Urothelium cell line (cell line): Measurements from ENCODE around the gene ESPN.

Experiments used
- DNase-seq: peaks from one replicate; pipeline ENCODE4 v3.0.0; 2011; ENCODE audit warnings: low spot score, mixed read lengths
- FAIRE-seq: peaks from 2 replicates; lab custom pipeline; 2011; peaks lifted over from hg19 to GRCh38; lab: Jason Lieb, UNC

ESPN gene

DNA sequence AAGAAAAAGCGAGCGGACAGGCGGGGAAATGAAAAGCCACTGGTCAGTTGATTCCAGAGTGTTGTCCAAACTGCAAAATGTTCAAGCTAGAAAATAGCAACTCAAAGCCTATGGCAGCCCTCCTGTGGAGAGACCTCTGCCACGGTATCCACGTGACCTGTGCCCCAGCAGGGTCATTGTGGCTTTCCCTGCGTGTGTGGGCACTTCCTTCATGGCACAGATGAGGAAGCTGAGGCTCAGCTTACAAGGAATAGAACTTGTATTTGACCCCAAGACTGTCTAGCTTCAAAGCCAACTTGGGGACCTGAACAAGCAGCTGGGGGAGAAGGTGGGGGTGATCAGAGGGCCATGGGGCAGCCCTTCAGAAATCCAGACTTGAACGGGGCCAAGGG lies 82.5 kb downstream of the ESPN start:
- DNase-seq (no peak), FAIRE-seq (no peak)

- no peak for DNase-seq
- FAIRE-seq: no peak
Observed at GRCh38 chr1:6507461-6507911, 82.9 kb downstream of the ESPN start.

- FAIRE-seq: no peak
- DNase-seq: no peak
Observed at GRCh38 chr1:6508154-6508815, 83.7 kb downstream of the ESPN start.

GRCh38 chr1:6508816-6509189 lies 84.2 kb downstream of the ESPN start:
- no peak for FAIRE-seq
- DNase-seq: no peak

DNA sequence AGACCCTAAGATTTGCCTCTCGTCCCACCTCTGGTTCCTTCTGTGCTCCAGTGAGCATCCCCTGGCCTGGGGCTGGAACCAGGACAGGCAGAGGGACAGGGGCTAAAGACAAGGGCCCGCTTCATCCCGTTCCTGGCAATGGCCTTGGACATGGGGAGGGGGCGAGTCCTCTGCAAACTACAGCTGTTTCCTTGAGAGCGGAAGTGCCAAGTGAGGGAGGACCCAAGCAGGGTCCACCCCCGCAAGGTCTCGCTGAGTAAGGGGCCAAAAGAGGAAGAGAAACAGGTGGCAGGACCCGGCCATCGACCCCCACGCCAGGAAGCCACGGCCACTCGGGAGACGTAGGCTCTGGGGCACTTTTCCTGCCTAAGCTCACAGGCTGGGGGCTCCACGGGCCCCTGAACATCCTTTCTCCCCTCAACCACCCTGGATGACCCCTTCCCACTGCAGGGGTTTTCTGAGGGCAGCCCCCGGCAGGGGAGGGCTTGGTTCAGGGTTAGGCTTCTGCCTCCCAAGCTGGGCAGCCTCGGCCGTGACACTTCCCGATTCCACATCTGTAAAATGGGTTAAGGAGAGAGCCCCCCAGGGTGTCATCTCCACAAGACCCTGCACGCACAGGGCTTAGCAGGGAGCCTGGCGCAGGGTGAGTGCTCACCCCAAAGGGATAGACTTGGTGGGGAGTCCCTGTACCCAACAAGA lies 84.8 kb downstream of the ESPN start:
- FAIRE-seq: no peak

DNA sequence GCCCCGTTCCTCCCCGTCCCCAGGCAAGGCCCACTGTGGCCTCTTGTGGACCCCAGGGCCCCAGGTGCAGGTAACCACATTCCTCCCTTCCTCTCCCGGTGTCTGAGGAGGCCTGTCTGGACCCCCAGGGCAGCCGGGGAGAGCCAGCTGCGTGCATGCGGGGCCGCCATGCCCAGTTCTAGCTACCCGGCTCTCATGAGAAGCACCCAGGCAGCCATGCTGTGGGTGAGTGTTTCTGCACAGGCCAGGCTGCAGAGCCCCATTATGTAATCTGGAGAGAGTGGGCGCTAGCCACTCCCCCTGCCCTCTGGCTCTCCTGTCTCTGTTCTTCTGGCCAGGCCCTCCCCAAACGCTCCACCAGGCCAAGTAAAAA lies 85.3 kb downstream of the ESPN start:
- DNase-seq (no peak), FAIRE-seq (no peak)

More for the DNA sequence above, 84.8 kb downstream of the ESPN start:
- DNase-seq: no peak

DNA sequence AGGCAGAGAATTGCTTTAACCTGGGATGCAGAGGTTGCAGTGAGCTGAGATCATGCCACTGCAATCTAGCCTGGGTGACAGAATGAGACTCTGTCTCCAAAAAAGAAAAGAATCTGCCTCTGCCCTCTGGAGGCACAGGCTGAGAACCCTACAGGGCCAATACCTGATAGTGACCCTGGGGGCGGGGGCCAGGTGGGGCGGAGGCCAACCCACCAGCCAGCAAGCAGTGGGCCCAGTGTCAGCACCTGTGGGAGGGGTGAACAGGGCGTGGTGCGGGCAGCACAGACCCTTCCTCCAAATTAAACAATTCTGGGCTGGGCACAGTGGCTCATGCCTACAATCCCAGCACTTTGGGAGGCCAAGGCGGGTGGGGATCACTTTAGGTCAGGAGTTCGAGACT lies 85.9 kb downstream of the ESPN start:
- no peak for DNase-seq
- FAIRE-seq: no peak
